Spleen (tissue), 11 donors: Measurements from ENCODE around the gene ADAMTSL1. TPM values are rescaled to one million over a fixed set of nuclear protein-coding genes. Genes with fewer than 3 reads are reported as not detected.

ENCODE experiments used
- DNase-seq: peaks from one replicate; pipeline ENCODE4 v3.0.0-alpha.2; 2020
- H3K27ac ChIP-seq, 8 donors: fragments of 200-600 bp; sonication (generic) in 7 of 8; 1 replicate in 4 of 8; 2 replicates in 4 of 8; pipeline versions ENCODE4 v1.5.0 to v1.8.0; 2016 to 2021; ENCODE audit warnings: inconsistent platforms in 4 of 8, mild to moderate bottlenecking in 4 of 8, moderate library complexity in 1 of 8
- H3K27me3 ChIP-seq, 7 donors: fragments of 200-600 bp; sonication (generic) in 6 of 7; replicated peaks in 1 of 7; 1 replicate in 4 of 7; 2 replicates in 3 of 7; pipeline versions ENCODE4 v1.5.0 to v1.8.0; 2016 to 2021; ENCODE audit warnings: inconsistent platforms in 3 of 7, mild to moderate bottlenecking in 1 of 7
- H3K36me3 ChIP-seq, 6 donors: fragments of 200-600 bp; sonication (generic) in 5 of 6; 1 replicate in 4 of 6; 2 replicates in 2 of 6; pipeline versions ENCODE4 v1.5.0 to v1.8.0; 2016 to 2021; ENCODE audit warnings: inconsistent platforms in 2 of 6
- H3K4me1 ChIP-seq, 6 donors: fragments of 200-600 bp; sonication (generic) in 5 of 6; 1 replicate in 3 of 6; 2 replicates in 3 of 6; pipeline versions ENCODE4 v1.5.0 to v1.8.0; 2016 to 2021; ENCODE audit warnings: inconsistent platforms in 3 of 6
- H3K4me3 ChIP-seq, 8 donors: fragments of 200-600 bp; sonication (generic) in 7 of 8; 1 replicate in 4 of 8; 2 replicates in 4 of 8; pipeline versions ENCODE4 v1.5.0 to v1.8.0; 2016 to 2021; ENCODE audit warnings: inconsistent platforms in 4 of 8, mild to moderate bottlenecking in 4 of 8, moderate library complexity in 2 of 8
- H3K9me3 ChIP-seq, 8 donors: fragments of 200-600 bp; sonication (generic) in 7 of 8; 1 replicate in 4 of 8; 2 replicates in 4 of 8; pipeline versions ENCODE4 v1.5.0 to v1.8.0; 2016 to 2021; ENCODE audit warnings: inconsistent platforms in 4 of 8
- POLR2A ChIP-seq, 3 donors: fragments of 450-650 bp; IDR thresholded peaks; one replicate each; pipeline ENCODE4 v1.5.1; 2017; ENCODE audit warnings: antibody characterized with exemption in 3 of 3, mild to moderate bottlenecking in 1 of 3
- POLR2AphosphoS5 ChIP-seq, 3 donors: sonication (generic); formaldehyde crosslinking; IDR thresholded peaks; one replicate each; pipeline ENCODE4 v1.5.1; 2017; ENCODE audit warnings: antibody characterized with exemption in 3 of 3
- WGBS, 5 donors: extraction: QIAGEN DNeasy Blood & Tissue Kit in 3 of 5; methylation state at CpG; one replicate each; pipeline versions ENCODE4 v1.1.5 to v1.1.7; 2013 to 2018; 5-methylcytosine and 5-hydroxymethylcytosine counted together
- intact Hi-C: fragments of 100-400 bp; cut with DNase I; formaldehyde crosslinking; loops from one replicate; pipeline ENCODE4 v1.15.0; 2023; ENCODE audit warnings: low total_unique reads
- polyA plus RNA-seq, 3 donors: library from polyadenylated mRNA; stranded (reverse); fragments of 200-250 nt; gene quantifications; one replicate each; pipeline ENCODE4 v1.2.1, GENCODE V29; 2013
- total RNA-seq, 7 donors: library from RNA; depleted of rRNA in 3 of 7; stranded (reverse); fragments of >200 nt in 3 of 7; fragmentation: NEBNext Ultra II Directional in 4 of 7; extraction: Animal tissue kit (Norgen Biotek cat#: 25700) in 4 of 7; gene quantifications; one replicate each; pipeline versions ENCODE4 v1.1.0 to v1.2.1, GENCODE V29; 2016 to 2021
- TF ChIP-seq, protein P1 (sequence below), 11 experiments: fragments of 200-600 bp in 7 of 11; fragments of 450-650 bp in 4 of 11; sonication (generic) in 4 of 11; IDR thresholded peaks in 8 of 11; conservative IDR thresholded peaks in 3 of 11; 1 replicate in 7 of 11; 2 replicates in 4 of 11; pipeline versions ENCODE4 v1.4.0 to v1.8.0; 2016 to 2021; ENCODE audit warnings: antibody characterized with exemption in 11 of 11, inconsistent platforms in 4 of 11, mild to moderate bottlenecking in 1 of 11
- donor health status: healthy with polysubstance abuse.
- donor health status: DM: no; HTN: no; CAD: no; lungs with moderate emphysema.
- donor health status: DM: no; HTN: no; CAD: no.
- donor health status: Bipolar disorder and iron deficiency.
- donor health status: healthy.
- donor health status: DM: no; HTN: no; CAD: no.
- donor health status: DM: yes; HTN: yes; CAD: no.

Gene ADAMTSL1
- total and polyA plus RNA-seq, 10 donors = 0.35 to 5.3 (median 2.2) TPM

DNA sequence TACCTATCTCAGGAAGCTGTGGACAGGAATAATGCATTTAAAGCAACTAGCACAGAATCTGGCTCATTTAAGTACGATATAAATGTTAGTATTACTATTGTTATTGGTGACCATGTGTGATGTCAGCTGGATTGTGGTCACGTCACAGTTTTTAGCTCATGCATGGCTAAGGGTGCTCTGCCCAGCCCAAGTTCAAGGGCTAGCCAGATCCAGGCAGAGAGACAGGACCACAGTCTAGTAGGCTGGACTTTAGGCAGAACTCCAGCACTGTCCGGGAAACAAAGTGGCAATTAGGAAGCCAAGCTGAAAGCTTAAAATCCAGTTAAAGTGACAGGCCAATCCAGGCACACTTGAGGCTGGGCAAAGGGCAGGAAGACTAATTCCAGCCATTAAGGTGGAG is 273.6 kb downstream of the ADAMTSL1 start:
- DNase-seq = no peak
- TF ChIP-seq, protein P1, sequence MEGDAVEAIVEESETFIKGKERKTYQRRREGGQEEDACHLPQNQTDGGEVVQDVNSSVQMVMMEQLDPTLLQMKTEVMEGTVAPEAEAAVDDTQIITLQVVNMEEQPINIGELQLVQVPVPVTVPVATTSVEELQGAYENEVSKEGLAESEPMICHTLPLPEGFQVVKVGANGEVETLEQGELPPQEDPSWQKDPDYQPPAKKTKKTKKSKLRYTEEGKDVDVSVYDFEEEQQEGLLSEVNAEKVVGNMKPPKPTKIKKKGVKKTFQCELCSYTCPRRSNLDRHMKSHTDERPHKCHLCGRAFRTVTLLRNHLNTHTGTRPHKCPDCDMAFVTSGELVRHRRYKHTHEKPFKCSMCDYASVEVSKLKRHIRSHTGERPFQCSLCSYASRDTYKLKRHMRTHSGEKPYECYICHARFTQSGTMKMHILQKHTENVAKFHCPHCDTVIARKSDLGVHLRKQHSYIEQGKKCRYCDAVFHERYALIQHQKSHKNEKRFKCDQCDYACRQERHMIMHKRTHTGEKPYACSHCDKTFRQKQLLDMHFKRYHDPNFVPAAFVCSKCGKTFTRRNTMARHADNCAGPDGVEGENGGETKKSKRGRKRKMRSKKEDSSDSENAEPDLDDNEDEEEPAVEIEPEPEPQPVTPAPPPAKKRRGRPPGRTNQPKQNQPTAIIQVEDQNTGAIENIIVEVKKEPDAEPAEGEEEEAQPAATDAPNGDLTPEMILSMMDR (IDR thresholded peaks at IDR 0.05 in 8 of 11, conservative IDR thresholded peaks at IDR 0.05 in 3 of 11) = no peak
- no peak for TF ChIP-seq POLR2AphosphoS5 (IDR thresholded peaks at IDR 0.05)
- no peak for TF ChIP-seq POLR2A (IDR thresholded peaks at IDR 0.05)
- intact Hi-C loops = no loop called here
- H3K4me1 ChIP-seq = peaks cover 0 to 4% (median 0%) of the 10 kb centered on the region in 6 donors
- H3K4me3 ChIP-seq = no peak overlapping the region
- H3K27me3 ChIP-seq = no peaks in the 10 kb centered on the region
- H3K9me3 ChIP-seq = no peaks in the 10 kb centered on the region
- H3K36me3 ChIP-seq = no peaks in the 10 kb centered on the region
- H3K27ac ChIP-seq = no peak overlapping the region
- WGBS, 5 donors = 59 to 82% (median 68%) methylated on average over 3 of the region's 3 CpGs

DNA sequence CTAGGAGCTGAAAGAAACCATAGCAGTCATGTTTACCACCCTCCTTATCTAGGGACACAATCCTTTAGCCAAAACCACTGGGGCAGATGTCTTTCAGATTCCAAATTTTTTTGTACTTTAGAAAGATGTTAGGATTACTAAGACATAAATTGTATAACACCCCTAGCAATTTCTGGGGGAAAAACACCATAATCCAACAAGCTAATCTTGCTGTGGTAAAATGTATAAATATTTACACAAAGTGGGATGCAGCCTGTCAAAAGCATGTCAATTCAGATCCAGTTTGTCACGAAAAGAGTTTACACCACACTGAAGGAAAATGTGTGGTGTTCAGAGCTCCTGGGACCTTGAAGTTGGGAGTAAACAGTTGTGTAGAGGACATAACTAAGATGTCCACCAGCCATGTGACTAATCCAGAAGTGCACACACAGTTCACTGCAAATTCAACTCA is 274.3 kb downstream of the ADAMTSL1 start:
- WGBS, 5 donors = 67 to 89% (median 82%) methylated on average over 1 of the region's 1 CpG
- Histone ChIP-seq H3K4me1 (peaks cover 0 to 4% (median 0%) of the 10 kb centered on the region in 6 donors), H3K36me3 (no peaks in the 10 kb centered on the region), H3K27me3 (no peaks in the 10 kb centered on the region), H3K27ac (no peak overlapping the region), H3K4me3 (no peak overlapping the region), H3K9me3 (no peaks in the 10 kb centered on the region)
- DNase-seq = no peak
- intact Hi-C loops = no loop called here
- TF ChIP-seq, protein P1 (IDR thresholded peaks at IDR 0.05 in 8 of 11, conservative IDR thresholded peaks at IDR 0.05 in 3 of 11) = no peak
- no peak for TF ChIP-seq POLR2AphosphoS5 (IDR thresholded peaks at IDR 0.05)
- TF ChIP-seq POLR2A (IDR thresholded peaks at IDR 0.05) = no peak

DNA sequence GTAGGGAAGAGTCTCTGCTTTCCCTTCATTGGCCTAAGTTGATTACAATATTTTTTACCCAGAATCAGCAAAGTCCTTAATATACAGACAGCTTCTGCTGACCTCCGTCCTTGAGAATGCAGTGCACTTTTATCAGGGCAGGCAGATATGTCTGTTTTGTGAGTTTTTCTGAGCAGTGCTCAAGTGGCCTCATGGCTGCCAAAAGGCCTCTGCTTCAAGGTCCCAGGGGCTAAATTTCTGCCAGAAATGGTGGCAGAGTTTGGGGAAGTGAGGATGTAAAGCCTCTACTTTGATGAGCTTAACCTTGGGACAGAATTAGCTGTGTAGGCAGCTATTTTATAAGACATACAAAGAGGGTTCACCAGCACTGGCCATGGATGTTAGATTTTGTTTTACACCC is 275.8 kb downstream of the ADAMTSL1 start:
- 74 to 81% (median 77%) methylated on average over 1 of the region's 1 CpG for WGBS, 5 donors

DNA sequence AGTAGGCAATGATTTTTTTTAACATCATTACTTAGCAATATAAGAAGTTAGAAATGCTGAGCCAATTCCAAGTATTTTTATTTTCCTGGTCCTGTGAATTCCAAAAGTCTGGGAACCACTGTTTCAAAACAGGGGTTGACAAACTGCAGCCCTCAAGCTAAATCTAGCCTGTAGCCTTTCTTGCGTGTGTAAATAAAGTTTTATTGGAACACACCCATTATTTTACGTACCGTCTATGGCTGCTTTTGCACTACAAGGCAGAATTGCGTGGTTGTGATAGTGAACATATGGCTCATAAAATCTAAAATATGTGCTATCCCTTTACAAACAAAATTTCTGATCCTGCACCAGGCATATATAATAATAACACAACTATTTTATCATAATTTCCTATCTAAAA is 280.0 kb downstream of the ADAMTSL1 start:
- no peak for DNase-seq

More for the DNA sequence above, 275.8 kb downstream of the ADAMTSL1 start:
- H3K27ac ChIP-seq = no peak overlapping the region
- H3K4me1 ChIP-seq = peaks cover 0 to 4% (median 0%) of the 10 kb centered on the region in 6 donors
- intact Hi-C loops = no loop called here
- DNase-seq = no peak
- no peaks in the 10 kb centered on the region for H3K27me3 ChIP-seq
- H3K36me3 ChIP-seq = no peaks in the 10 kb centered on the region
- no peaks in the 10 kb centered on the region for H3K9me3 ChIP-seq
- TF ChIP-seq POLR2AphosphoS5 (IDR thresholded peaks at IDR 0.05) (no peak), POLR2A (IDR thresholded peaks at IDR 0.05) (no peak)
- TF ChIP-seq, protein P1 (IDR thresholded peaks at IDR 0.05 in 8 of 11, conservative IDR thresholded peaks at IDR 0.05 in 3 of 11) = no peak
- H3K4me3 ChIP-seq = no peak overlapping the region

More for the DNA sequence above, 280.0 kb downstream of the ADAMTSL1 start:
- Histone ChIP-seq H3K4me1 (peaks cover 0 to 4% (median 0%) of the 10 kb centered on the region in 6 donors), H3K36me3 (no peaks in the 10 kb centered on the region), H3K9me3 (no peaks in the 10 kb centered on the region), H3K27ac (no peak overlapping the region), H3K4me3 (no peak overlapping the region), H3K27me3 (no peaks in the 10 kb centered on the region)
- intact Hi-C loops = no loop called here
- TF ChIP-seq, protein P1 (IDR thresholded peaks at IDR 0.05 in 8 of 11, conservative IDR thresholded peaks at IDR 0.05 in 3 of 11) = no peak
- TF ChIP-seq POLR2A (IDR thresholded peaks at IDR 0.05) = no peak
- TF ChIP-seq POLR2AphosphoS5 (IDR thresholded peaks at IDR 0.05) = no peak
- WGBS, 5 donors = 92 to 97% (median 96%) methylated on average over 4 of the region's 4 CpGs
